ENCODE measurements around the gene USP8.
"Not testable (repeated sequence)": the region's sequence is repeated elsewhere in the genome, so short reads cannot be mapped to it uniquely, and the experiment has no call there.

The USP8 gene

DNA sequence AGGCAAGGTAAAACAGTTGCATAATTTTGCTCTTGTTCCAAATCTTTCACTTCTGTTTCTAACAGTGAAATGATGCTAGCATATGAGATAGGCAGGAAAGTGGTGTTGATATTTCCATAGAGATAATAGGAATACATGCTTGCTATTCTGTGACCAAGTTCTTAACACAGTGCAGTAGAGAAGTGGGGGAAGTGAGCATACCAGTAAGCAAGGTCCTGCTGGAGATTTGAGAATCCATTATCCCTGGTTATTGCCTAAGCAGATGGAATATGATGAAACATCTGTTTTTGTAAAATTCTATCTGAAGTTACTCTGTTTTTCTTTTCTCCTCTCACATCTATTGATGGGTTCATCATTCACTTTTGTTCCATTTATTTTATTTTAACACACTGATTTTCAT, 28.7 kb downstream of the USP8 start:
- DNase-seq: no peak

DNA sequence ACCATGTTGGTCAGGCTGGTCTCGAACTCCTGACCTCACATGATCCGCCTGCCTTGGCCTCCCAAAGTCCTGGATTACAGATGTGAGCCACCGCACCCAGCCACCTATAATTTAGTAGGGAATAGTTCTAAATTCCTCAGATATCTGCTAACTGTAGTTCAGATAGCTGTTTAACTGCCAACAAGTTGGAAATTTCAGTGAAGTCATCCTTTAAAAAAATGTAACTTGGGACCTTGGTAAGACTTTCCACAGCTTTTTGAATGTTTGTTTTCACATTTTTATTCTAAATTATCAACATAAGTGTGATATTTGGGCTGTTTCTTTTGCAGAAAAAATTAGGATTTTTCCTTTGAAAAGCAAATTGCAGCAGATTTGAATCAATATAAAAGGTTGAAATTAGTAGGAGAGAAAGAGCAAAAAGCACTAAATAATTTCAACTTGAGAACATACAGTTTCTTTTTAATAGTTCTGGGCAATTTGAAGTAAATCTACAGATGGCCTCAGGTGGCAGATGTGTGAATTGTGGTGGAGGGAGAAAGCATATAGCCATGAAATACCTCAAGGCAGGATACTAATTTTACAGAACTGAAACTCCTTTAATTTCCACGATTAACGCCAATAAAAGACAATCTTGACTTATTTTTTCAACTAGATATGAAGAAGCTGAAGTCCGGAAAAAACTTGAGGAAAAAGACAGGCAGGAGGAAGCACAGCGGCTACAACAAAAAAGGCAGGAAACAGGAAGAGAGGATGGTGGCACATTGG, 34.3 kb downstream of the USP8 start:
- DNase-seq: no peak

DNA sequence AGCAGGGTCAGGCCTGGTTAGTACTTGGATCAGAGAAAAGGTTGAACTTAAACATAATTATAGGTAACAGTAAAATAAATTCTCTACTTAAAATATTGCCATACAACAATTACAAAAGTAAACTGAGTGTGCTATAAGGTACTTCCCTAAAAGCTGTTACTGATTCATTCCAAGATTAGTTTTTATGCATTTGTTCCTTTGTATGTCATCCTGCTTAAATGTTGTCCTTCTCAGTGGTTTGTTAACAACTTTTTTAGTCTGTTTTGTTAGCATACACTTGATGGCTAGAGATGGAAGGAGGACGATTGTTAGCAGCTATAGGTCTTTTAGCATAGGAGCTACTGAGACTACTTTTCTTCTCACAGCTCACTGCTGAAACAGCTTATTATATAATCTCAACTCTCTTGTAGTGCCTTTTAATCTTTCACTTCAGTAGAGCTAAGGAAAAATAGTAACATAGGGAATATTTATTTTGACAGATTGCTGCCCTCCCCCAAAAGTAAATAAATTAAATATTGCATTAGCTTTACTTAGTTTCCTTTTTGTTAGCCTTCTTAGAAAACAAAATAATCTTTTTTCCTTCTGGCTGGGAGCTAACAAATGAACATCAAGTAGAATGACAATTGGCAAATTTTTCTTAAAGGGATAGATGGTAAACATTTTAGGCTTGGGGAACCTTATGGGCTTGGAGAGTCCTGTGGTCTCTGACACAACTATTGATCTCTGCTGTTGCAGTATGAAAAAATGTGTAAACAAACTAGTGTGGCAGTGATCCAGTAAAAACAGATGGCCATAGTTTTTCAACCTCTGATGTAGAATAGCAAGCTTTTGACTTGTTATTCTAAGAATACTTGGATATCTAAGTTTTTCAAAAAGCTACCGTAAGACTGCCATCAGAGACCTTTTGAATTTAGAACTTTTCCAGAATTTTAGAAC, 39.5 kb downstream of the USP8 start:
- DNase-seq: no peak

DNA sequence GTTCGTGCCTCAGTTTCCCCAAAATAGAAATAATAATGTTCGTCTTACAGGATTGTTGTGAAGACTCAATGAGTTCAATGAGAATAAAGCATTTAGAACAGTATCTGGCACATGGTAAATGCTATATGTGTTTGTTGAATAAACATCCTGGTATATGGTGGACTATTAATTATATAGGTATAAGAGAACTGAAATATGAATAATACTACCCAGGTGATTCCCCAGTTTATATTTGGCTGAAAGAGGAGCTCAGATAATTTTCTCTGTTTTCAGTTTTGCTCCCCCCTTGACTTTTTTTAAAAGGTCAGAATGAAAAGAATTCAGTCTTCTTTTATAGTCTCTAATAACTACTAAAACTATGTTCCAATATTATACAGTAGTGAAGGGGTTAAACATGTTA, 46.9 kb downstream of the USP8 start:
- no peak for DNase-seq

DNA sequence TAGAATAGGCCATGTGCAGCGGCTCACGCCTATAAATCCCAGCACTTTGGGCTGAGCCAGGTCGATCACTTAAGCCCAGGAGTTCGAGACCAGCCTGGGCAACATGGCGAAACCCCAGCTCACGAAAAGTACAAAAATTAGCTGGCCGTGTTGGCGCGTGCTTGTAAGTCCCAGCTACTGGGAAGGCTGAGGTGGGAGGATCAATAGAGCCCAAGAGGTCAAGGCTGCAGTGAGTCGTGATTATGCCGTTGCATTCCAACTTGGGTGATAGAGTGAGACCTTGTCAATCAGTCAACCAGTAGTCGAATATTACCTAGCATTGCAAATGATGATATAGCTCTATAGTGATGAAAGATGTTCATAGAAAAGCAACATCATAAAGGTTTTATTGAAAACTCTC, 51.9 kb downstream of the USP8 start:
- no peak for DNase-seq

DNA sequence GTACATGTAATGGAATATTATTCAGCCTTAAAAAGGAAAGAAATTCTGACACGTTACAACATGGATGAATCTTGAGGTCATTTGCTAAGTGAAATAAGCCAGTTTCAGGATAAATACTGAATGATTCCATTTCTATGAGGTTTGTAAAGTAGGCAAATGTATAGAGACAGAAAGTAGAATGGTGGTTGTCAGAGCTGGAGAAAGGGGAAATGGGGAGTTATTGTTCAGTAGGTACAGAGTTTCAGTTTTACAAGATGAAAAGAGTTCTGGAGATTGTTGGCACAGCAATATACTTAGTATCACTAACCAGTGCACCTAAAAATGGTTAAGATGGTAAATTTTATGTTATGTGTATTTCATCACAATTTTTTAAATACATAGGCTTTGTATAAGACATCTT, 60.6 kb downstream of the USP8 start:
- DNase-seq: no peak

DNA sequence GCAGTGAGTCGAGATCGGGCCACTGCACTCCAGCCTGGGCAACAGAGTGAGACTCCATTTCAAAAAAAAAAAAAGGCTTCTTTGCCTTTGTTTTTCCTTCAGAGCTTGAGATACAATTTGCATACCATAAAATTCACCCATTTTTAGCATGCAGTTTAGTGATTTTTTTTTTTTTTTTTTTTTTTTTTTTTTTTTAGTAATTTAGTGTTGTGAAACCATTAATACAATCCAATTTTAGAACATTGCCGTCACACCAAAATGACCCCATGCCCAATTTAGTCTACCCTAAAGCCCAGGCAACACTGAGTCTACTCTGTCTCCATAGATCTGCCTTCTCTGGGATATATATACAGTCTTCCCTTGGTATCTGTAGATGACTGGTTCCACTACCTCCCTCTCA, 61.2 kb downstream of the USP8 start:
- DNase-seq: no peak

DNA sequence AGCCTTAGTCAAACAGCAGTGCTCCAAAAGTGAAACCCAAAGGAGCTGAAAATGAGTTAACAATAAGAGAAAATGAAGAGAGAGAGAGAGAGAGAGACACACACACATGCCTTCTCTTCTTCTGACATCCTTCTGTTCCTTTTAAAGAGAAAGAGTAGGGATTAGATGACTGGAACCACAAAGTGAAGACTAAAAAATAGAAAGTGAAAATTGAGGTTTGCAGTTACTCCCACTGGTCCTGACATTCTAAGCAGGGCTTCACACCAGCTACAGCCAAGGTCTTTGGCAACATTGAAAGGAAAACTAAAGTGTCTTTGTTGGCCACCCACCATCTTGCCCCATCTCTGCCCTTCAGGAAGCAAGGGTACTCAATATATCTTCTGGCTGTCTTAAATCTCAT, 63.1 kb downstream of the USP8 start:
- no peak for DNase-seq

DNA sequence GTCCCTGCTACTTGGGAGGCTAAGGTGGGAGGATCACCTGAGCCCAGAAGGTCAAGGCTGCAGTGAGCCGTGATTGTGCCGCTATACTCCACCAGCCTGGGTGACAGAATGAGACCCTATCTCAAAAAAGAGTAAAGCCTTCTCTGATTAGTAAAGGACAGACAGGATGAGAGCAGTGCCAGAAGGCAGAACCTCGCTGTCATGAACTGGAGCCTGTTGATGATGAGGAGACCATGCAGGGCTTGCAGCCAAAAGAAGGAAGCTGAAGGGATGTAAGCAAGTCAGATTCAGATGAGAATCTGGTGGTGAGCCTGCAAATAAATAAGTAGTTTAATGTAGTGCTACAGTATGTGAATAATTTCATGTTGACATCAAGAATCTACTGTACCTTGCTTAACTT, 69.4 kb downstream of the USP8 start:
- DNase-seq: no peak

DNA sequence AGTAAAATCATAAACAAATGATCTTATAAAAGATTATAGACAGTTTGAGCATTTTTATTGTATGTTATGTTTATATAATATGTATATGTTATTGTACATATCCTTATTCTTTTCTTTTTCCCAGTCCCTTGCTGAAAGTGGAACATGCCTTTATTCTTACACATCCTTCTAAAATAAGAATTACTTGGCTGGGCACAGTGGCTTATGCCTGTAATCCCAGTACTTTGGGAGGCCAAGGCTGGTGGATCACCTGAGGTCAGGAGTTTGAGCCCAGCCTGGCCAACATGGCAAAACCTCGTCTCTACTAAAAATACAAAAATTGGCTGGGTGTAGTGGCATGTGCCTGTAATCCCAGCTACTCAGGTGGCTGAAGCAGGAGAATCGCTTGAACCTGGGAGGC, 70.3 kb downstream of the USP8 start:
- not testable (repeated sequence) for DNase-seq

DNA sequence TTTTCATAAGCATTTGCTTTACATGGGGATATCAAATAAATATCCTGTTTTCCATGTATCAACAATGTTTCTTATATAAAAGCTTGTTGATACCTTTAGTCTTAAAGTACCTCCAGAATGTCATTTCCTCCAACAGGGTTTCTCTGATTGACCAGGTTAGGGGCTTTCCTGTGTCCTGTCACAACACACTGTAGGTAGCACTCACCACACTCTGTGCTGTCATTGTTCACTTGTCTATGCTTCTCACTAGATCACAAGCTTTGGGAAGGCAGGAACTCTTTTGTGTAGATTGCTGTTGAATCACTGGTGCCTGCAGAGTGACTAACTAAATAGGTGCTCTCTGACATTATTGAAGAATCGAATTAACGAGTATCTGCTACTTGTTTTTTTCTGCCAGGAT, 72.5 kb downstream of the USP8 start:
- no peak for DNase-seq

DNA sequence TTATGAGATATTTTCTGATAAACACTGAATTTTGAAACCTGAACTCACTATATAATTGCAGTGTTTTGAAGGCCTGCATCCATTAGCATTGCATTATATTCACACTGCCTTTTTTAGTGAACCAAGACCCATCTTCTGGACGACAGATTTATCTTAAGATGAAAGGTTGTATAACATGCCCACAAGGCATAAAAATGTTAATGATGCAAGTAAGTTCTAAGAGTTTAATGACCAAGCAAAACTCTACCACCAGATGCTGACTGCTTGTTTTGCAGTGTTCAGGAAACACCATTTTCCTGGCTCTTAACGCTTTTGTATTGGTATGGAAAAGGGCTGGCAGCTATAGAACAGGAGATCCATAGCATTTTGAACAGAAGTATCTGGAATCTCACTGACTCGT, 76.1 kb downstream of the USP8 start:
- no peak for DNase-seq

DNA sequence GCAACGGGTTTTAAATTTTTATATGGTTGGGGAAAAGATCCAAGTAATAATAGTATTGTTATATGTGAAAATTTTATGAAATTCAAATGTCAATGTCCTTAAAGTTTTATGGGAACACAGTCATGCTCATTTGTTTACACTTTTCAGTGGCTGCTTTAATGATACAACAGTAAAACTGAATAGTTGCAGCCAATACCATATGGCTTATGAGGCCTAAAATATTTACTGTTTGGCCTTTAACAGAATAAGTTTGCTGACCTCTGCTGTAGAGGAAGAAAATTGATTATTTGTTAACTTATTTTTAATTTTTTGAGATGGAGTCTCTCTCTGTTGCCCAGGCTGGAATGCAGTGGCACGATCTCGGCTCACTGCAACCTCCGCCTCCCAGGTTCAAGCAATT, 77.6 kb downstream of the USP8 start:
- DNase-seq: no peak

DNA sequence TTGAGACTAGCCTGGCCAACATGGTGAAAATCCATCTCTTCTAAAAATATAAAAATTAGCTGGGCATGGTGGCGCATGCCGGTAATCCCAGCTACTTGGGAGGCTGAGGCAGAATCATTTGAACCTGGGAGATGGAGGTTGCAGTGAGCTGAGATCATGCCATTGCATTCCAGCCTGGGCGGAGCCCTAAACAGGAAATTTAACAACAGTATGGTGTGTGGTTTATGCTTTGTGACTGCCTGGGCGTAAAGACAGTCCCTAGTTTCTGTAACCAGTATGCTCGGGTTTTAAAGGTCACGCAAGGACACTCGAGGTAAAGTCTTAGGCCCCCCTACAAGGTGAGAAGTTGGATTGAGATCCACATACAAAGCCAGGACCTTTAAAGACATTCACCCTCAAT, 78.9 kb downstream of the USP8 start:
- no peak for DNase-seq

DNA sequence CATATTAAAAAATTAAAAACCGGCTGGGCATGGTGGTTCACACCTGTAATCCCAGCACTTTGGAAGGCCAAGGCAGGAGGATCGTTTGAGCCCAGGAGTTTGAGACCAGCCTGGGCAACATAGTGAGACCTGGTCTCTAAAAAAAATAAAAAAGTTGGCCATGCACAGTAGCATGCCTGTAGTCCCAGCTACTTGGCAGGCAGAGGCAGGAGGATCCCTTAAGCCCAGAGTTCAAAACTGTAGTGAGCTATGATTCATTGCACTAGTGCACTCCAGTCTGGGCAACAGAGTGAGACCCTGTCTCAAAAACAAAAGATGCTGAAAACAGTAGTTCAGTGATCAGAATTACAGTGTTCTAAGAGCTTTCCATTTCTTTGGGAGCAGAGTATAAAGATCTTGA, 81.5 kb downstream of the USP8 start:
- DNase-seq: not testable (repeated sequence)

DNA sequence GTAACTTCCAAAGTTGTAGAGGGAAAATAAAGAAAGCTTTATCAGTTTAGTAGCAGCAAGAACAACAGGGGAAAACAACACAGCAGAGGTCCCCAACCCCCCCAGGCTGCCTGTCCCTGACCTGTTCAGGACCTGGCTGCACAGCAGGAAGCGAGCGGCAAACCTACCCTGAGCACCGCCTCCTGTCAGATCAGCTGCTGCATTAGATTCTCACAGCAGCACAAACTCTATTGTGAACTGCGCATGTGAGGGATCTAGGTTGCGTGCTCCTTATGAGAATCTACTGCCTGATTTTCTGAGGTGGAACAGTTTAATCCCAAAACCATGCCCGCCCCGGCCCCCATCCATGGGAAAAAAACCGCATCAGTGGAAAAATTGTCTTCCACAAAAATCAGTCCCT, 81.9 kb downstream of the USP8 start:
- no peak for DNase-seq

DNA sequence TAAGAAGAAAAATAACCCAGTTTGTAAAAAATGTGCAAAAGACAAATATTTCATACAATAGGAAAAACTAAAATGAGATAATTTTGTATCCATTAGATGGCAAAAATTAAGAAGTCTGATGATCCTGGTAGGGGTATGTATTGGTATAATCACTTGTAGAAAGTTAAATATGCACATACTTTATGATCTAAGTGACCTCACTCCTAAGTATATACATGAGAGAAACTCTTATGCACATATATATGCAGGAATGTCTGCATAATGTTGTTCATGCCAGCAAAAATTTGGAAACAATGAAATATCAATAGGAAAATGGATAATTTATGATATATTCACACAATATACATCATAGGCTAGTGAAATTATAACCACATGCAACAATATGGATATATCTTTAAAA, 88.8 kb downstream of the USP8 start:
- DNase-seq: no peak

DNA sequence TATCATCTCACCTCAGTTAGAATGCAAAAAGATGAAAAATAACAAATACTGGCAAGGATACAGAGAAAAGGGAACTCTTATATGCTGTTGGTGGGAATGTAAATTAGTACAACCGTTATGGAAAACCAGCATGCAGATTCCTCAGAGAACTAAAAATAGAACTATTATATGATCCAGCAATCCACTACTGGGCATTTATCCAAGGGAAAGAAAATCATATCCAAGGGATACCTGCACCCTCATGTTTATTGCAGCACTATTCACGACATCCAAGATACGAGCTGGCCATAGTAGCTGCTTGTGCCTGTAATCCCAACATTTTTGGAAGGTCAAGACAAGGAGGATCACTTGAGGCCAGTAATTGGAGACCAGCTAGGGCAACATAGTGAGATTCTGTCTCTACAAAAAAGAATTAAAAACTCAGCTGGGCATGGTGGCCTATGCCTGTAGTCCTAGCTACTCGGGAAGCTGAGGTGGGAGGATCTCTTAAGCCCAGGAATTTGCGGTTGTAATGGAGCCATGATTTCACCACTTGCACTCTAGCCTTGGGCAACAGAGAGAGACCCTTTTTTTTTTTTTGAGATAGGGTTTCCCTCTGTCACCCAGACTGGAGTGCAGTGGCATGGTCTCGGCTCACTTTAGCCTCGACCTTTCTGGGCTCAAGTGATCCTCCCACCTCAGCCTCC, 95.7 kb downstream of the USP8 start:
- no peak for DNase-seq

DNA sequence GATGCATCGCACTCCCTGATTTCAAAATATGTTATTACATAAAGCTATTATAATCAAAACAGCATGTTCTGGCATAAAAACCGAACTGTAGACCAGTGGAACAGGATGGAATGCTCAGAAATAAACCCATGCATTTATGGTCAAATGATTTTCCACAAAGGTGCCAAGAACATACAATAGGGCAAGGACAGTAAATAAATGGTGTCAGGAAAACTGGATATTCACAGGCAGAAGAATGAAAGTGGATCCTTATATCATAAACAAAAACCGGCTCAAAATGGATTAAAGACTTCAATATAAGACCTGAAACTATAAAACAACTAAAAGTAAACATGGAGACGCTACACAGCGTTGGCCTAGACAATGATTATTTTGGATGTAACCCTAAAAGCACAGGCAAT, 99.6 kb downstream of the USP8 start:
- DNase-seq: no peak

DNA sequence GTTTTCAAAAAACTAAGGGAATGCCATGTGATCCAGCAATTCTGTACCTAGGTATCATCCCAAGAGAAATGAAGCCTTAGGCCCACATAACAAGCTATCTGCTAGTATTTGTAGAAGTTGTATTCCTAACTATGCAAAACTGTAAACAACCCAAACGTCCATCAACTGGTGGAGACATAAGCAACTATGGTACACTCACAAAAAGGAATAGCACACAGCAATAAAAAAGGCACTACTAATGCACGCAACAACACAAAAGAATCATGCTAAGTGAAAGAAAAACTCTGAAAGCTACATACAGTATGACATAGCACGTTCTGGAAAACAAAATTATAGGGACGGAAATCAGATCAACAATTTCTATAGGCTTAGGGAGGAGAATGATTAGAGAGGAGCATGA, 107.0 kb downstream of the USP8 start:
- DNase-seq: no peak

DNA sequence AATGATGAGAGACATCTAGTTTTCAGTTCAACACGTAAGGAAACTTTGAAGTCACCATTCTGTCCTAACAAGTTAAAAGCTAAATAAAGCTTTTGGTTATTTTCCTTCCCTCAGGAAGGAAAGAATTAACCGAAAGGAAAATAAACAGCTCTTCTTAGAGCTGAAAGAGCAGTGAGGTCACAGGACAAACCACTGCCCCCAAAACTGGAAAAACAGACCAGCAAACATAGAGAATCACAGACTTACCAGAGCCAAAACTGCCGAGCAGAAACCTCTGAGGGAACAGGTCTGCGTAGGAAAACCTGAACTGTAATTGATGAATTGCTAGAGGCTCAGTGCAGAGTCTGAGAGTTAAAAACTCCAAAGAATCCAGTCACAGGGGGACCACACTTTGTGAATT, 107.6 kb downstream of the USP8 start:
- no peak for DNase-seq

DNA sequence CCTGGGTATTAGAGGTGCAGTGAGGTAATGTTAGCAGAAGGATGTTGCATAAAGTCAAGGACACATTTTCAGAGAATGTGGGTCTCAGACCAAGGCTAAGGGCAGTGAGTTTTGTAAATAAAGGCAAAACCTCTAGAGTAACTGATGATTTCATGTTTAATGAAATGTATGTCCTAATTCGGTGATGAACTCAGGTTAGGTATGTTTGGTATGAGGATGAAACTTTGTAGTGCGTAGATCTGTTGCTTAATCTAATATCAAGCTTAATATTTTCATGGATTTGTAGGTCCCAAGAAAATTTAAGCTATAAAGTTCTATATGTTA, 118.6 kb downstream of the USP8 start:
- DNase-seq: no peak

DNA sequence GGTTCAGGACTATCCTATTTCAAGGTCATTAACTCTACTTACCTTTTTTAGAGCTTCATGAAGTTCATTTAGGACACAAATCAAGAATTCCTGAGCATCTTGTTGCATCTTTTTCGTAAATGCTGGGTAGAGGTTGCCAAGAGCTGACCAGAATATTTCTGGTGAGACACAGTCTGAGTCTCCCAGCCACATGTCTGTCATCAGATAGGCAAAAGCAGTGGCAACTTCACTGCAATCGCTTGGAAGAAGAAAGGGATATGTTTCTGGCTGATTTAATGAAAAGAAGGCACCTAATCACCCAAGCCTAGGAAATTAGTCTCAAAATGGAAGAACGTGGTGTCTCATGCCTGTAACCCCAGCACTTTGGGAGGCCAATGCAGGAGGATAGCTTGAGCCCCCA, 119.4 kb downstream of the USP8 start:
- DNase-seq: no peak

DNA sequence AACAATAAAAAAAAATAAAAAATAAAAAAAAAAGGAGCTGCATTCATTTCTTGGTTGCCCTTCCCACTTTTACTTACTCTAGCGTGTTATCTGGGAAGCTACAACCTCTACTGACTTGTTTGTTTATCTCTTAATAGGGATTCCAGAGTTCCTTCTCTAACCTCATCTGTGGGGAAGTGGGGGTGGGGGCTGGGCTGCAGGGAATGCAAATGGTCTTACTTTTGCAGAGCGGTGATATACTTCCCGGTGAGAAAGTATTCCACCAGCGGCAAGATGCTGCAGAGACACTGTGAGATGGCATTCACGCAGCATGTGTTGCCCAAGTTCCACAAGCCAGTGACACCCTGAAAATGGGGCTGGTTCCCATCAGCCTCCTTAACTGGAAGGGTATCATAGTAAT, 120.2 kb downstream of the USP8 start:
- no peak for DNase-seq

Measured in stimulated activated CD4-positive, alpha-beta T cell treated with anti-CD3 and anti-CD28 coated beads, Interleukin-4, amount 100 ng/mL, for 1 hour (primary cell).